ENCODE measurements around the gene CAPN15. TPM values are rescaled to one million over a fixed set of nuclear protein-coding genes. Genes with fewer than 3 reads are reported as not detected.
A peak's percentile ranks its signal among the peaks of the same experiment; 100 is the strongest.

CAPN15 gene
- total and polyA plus RNA-seq, 7 experiments from 2014 or later: 3.2 to 89.8 (median 52.8) TPM

GRCh38 chr16:530111-530817 is 2.8 kb downstream of the CAPN15 start:
- H3K27ac Mint-ChIP-seq: no peak overlapping the region
- CTCF ChIA-PET: interaction anchor here (0.7 kb wide), 1 partner anchor 206 kb away, joined by 3 read pairs; no protein-coding TSS in a partner anchor
- peaks cover 25 to 26% of the 10 kb centered on the region in 2 donors for H3K4me1 ChIP-seq (ENCODE audit: control insufficient read depth in 2 of 2, insufficient read depth in 2 of 2, low read length in 2 of 2)

GRCh38 chr16:531494-532125 is 4.1 kb downstream of the CAPN15 start:
- no peaks in the 10 kb centered on the region for H3K36me3 Mint-ChIP-seq
- peaks cover 0 to 9% (median 0%) of the 10 kb centered on the region in 3 experiments for H3K36me3 ChIP-seq (ENCODE audit: control insufficient read depth in 2 of 3, insufficient read depth in 3 of 3, low read length in 3 of 3)
- H3K9me3 ChIP-seq (ENCODE audit: control insufficient read depth in 2 of 3, low read length in 3 of 3): no peaks in the 10 kb centered on the region
- H3K27me3 ChIP-seq (ENCODE audit: control insufficient read depth in 2 of 2, insufficient read depth in 2 of 2, low read length in 2 of 2): no peaks in the 10 kb centered on the region
- ChIA-PET CTCF (no interaction called here), POLR2A (interaction anchor here (0.9 to 1.1 kb wide), 2 partner anchors 9 to 23 kb away, joined by 3 to 4 read pairs; no protein-coding TSS in a partner anchor)
- no peaks in the 10 kb centered on the region for H3K9me3 Mint-ChIP-seq
- no peak overlapping the region for H3K27ac Mint-ChIP-seq
- H3K4me3 ChIP-seq (ENCODE audit: low read length): no peak overlapping the region
- no peak for ATAC-seq
- H3K4me1 Mint-ChIP-seq: peaks cover 10 to 22% (median 18%) of the 10 kb centered on the region in 7 donors
- no peak for DNase-seq
- intact Hi-C loops (cut with micrococcal nuclease): no loop called here
- H3K27ac ChIP-seq (ENCODE audit: low read depth, low read length): no peak overlapping the region
- peaks cover 11 to 16% of the 10 kb centered on the region in 2 donors for H3K4me1 ChIP-seq (ENCODE audit: control insufficient read depth in 2 of 2, insufficient read depth in 2 of 2, low read length in 2 of 2)
- H3K27me3 Mint-ChIP-seq: no peaks in the 10 kb centered on the region
- H3K4me3 Mint-ChIP-seq: no peak overlapping the region

More at GRCh38 chr16:530111-530817, 2.8 kb downstream of the CAPN15 start:
- POLR2A ChIA-PET: interaction anchor here (0.9 to 1.1 kb wide), 2 partner anchors 8 to 22 kb away, joined by 3 to 4 read pairs; no protein-coding TSS in a partner anchor
- no peaks in the 10 kb centered on the region for H3K9me3 ChIP-seq (ENCODE audit: control insufficient read depth in 2 of 3, low read length in 3 of 3)
- no peak overlapping the region for H3K27ac ChIP-seq (ENCODE audit: low read depth, low read length)
- H3K4me3 ChIP-seq (ENCODE audit: low read length): no peak overlapping the region
- H3K4me1 Mint-ChIP-seq: peaks cover 21 to 32% (median 29%) of the 10 kb centered on the region in 7 donors
- H3K9me3 Mint-ChIP-seq: no peaks in the 10 kb centered on the region
- H3K27me3 ChIP-seq (ENCODE audit: control insufficient read depth in 2 of 2, insufficient read depth in 2 of 2, low read length in 2 of 2): no peaks in the 10 kb centered on the region
- H3K4me3 Mint-ChIP-seq: peak overlapping the region; percentile 40 to 90 (median 77)
- ATAC-seq (no peak), DNase-seq (no peak)
- H3K27me3 Mint-ChIP-seq: no peaks in the 10 kb centered on the region
- intact Hi-C loops (cut with micrococcal nuclease): no loop called here
- peaks cover 0 to 4% (median 0%) of the 10 kb centered on the region in 3 experiments for H3K36me3 ChIP-seq (ENCODE audit: control insufficient read depth in 2 of 3, insufficient read depth in 3 of 3, low read length in 3 of 3)
- peaks cover 0 to 2% (median 0%) of the 10 kb centered on the region in 5 donors for H3K36me3 Mint-ChIP-seq

- Histone ChIP-seq H3K9me3 (ENCODE audit: control insufficient read depth in 2 of 3, low read length in 3 of 3) (no peaks in the 10 kb centered on the region), H3K36me3 (ENCODE audit: control insufficient read depth in 2 of 3, insufficient read depth in 3 of 3, low read length in 3 of 3) (peaks cover 0 to 24% (median 0%) of the 10 kb centered on the region in 3 experiments), H3K4me3 (ENCODE audit: low read length) (no peak overlapping the region), H3K27ac (ENCODE audit: low read depth, low read length) (no peak overlapping the region), H3K4me1 (ENCODE audit: control insufficient read depth in 2 of 2, insufficient read depth in 2 of 2, low read length in 2 of 2) (peaks cover 11 to 15% of the 10 kb centered on the region in 2 donors), H3K27me3 (ENCODE audit: control insufficient read depth in 2 of 2, insufficient read depth in 2 of 2, low read length in 2 of 2) (no peaks in the 10 kb centered on the region)
- Mint-ChIP-seq H3K36me3 (no peaks in the 10 kb centered on the region), H3K4me1 (peaks cover 8 to 20% (median 15%) of the 10 kb centered on the region in 7 donors), H3K27me3 (no peaks in the 10 kb centered on the region), H3K9me3 (no peaks in the 10 kb centered on the region), H3K27ac (no peak overlapping the region), H3K4me3 (no peak overlapping the region)
- POLR2A ChIA-PET: no interaction called here
- ATAC-seq (no peak), DNase-seq (no peak)
- CTCF ChIA-PET: no interaction called here
- intact Hi-C loops (cut with micrococcal nuclease): no loop called here
Observed at GRCh38 chr16:533391-534123, 6.0 kb downstream of the CAPN15 start.

- Histone ChIP-seq H3K4me3 (ENCODE audit: low read length) (no peak overlapping the region), H3K4me1 (ENCODE audit: control insufficient read depth in 2 of 2, insufficient read depth in 2 of 2, low read length in 2 of 2) (peaks cover 10 to 13% of the 10 kb centered on the region in 2 donors), H3K27ac (ENCODE audit: low read depth, low read length) (no peak overlapping the region), H3K36me3 (ENCODE audit: control insufficient read depth in 2 of 3, insufficient read depth in 3 of 3, low read length in 3 of 3) (peaks cover 0 to 26% (median 0%) of the 10 kb centered on the region in 3 experiments), H3K9me3 (ENCODE audit: control insufficient read depth in 2 of 3, low read length in 3 of 3) (no peaks in the 10 kb centered on the region), H3K27me3 (ENCODE audit: control insufficient read depth in 2 of 2, insufficient read depth in 2 of 2, low read length in 2 of 2) (no peaks in the 10 kb centered on the region)
- Mint-ChIP-seq H3K36me3 (peaks cover 0 to 4% (median 0%) of the 10 kb centered on the region in 5 donors), H3K27me3 (no peaks in the 10 kb centered on the region), H3K9me3 (no peaks in the 10 kb centered on the region), H3K4me3 (no peak overlapping the region), H3K4me1 (peaks cover 2 to 15% (median 10%) of the 10 kb centered on the region in 7 donors), H3K27ac (no peak overlapping the region)
- CTCF ChIA-PET: no interaction called here
- DNase-seq: no peak
- intact Hi-C loops (cut with micrococcal nuclease): no loop called here
- POLR2A ChIA-PET: no interaction called here
- ATAC-seq: no peak
Observed at GRCh38 chr16:534135-534534, 6.6 kb downstream of the CAPN15 start.

GRCh38 chr16:534856-535445 is 7.4 kb downstream of the CAPN15 start:
- intact Hi-C loops (cut with micrococcal nuclease): no loop called here
- Histone ChIP-seq H3K4me3 (ENCODE audit: low read length) (no peak overlapping the region), H3K4me1 (ENCODE audit: control insufficient read depth in 2 of 2, insufficient read depth in 2 of 2, low read length in 2 of 2) (peaks cover 2 to 5% of the 10 kb centered on the region in 2 donors), H3K9me3 (ENCODE audit: control insufficient read depth in 2 of 3, low read length in 3 of 3) (no peaks in the 10 kb centered on the region), H3K27ac (ENCODE audit: low read depth, low read length) (no peak overlapping the region), H3K27me3 (ENCODE audit: control insufficient read depth in 2 of 2, insufficient read depth in 2 of 2, low read length in 2 of 2) (no peaks in the 10 kb centered on the region), H3K36me3 (ENCODE audit: control insufficient read depth in 2 of 3, insufficient read depth in 3 of 3, low read length in 3 of 3) (peaks cover 0 to 34% (median 0%) of the 10 kb centered on the region in 3 experiments)
- ATAC-seq (peak; percentile 4), DNase-seq (no peak)
- no peaks in the 10 kb centered on the region for H3K9me3 Mint-ChIP-seq
- H3K27me3 Mint-ChIP-seq: no peaks in the 10 kb centered on the region
- ChIA-PET CTCF (no interaction called here), POLR2A (no interaction called here)
- peaks cover 0 to 7% (median 6%) of the 10 kb centered on the region in 7 donors for H3K4me1 Mint-ChIP-seq
- peaks cover 0 to 4% (median 0%) of the 10 kb centered on the region in 5 donors for H3K36me3 Mint-ChIP-seq
- no peak overlapping the region for H3K4me3 Mint-ChIP-seq
- no peak overlapping the region for H3K27ac Mint-ChIP-seq

Data from naive thymus-derived CD4-positive, alpha-beta T cell (primary cell).